ENCODE results near the gene CD300H. TPM values are rescaled to one million over a fixed set of nuclear protein-coding genes. Genes with fewer than 3 reads are reported as not detected.

CD300H gene
- total RNA-seq, 4 donors from 2014 or later, result not detected

GRCh38 chr17:74554909-74555308 is 12.4 kb downstream of the CD300H start:
- no peak overlapping the region for H3K4me3 ChIP-seq
- WGBS, 2 donors, result 62 to 77% methylated on average over 5 to 6 of the region's 6 CpGs
- H3K4me1 ChIP-seq, result no peaks in the 10 kb centered on the region
- peaks cover 0 to 24% (median 0%) of the 10 kb centered on the region in 4 donors for H3K27me3 ChIP-seq
- no peaks in the 10 kb centered on the region for H3K9me3 ChIP-seq
- DNase-seq, result no peak
- no peak for TF ChIP-seq POLR2A (IDR thresholded peaks at IDR 0.05)
- H3K36me3 ChIP-seq, result no peaks in the 10 kb centered on the region
- intact Hi-C loops (cut with DNase I), result no loop called here
- H3K27ac ChIP-seq, result no peak overlapping the region

- TF ChIP-seq CTCF (IDR thresholded peaks at IDR 0.05), result no peak
- TF ChIP-seq POLR2A (IDR thresholded peaks at IDR 0.05), result no peak
- DNase-seq, result no peak
- H3K36me3 ChIP-seq, result no peaks in the 10 kb centered on the region
- intact Hi-C loops (cut with DNase I), result no loop called here
- 19 to 33% methylated on average over 5 to 6 of the region's 7 CpGs for WGBS, 2 donors
- H3K4me1 ChIP-seq, result no peaks in the 10 kb centered on the region
- H3K27me3 ChIP-seq, result peaks cover 0 to 34% (median 0%) of the 10 kb centered on the region in 4 donors
- no peak overlapping the region for H3K4me3 ChIP-seq
- H3K27ac ChIP-seq, result no peak overlapping the region
- H3K9me3 ChIP-seq, result no peaks in the 10 kb centered on the region
Observed at GRCh38 chr17:74552037-74552436, 15.3 kb downstream of the CD300H start.

GRCh38 chr17:74550602-74551001 is 16.7 kb downstream of the CD300H start:
- no peak for DNase-seq
- Histone ChIP-seq H3K36me3 (no peaks in the 10 kb centered on the region), H3K27me3 (peaks cover 0 to 34% (median 0%) of the 10 kb centered on the region in 4 donors), H3K9me3 (no peaks in the 10 kb centered on the region), H3K4me3 (no peak overlapping the region), H3K27ac (no peak overlapping the region), H3K4me1 (no peaks in the 10 kb centered on the region)
- intact Hi-C loops (cut with DNase I), result no loop called here
- 72 to 86% methylated on average over 7 to 15 of the region's 15 CpGs for WGBS, 2 donors
- TF ChIP-seq CTCF (IDR thresholded peaks at IDR 0.05), result no peak
- TF ChIP-seq POLR2A (IDR thresholded peaks at IDR 0.05), result no peak

GRCh38 chr17:74549343-74549742 is 18.0 kb downstream of the CD300H start:
- Histone ChIP-seq H3K27me3 (peaks cover 0 to 34% (median 0%) of the 10 kb centered on the region in 4 donors), H3K4me3 (no peak overlapping the region), H3K9me3 (no peaks in the 10 kb centered on the region), H3K4me1 (no peaks in the 10 kb centered on the region), H3K36me3 (no peaks in the 10 kb centered on the region), H3K27ac (no peak overlapping the region)
- no peak for DNase-seq
- TF ChIP-seq POLR2A (IDR thresholded peaks at IDR 0.05) (no peak), CTCF (IDR thresholded peaks at IDR 0.05) (no peak)
- intact Hi-C loops (cut with DNase I), result no loop called here
- 63% methylated on average over 2 to 3 of the region's 7 CpGs for WGBS, 2 donors

- H3K27ac ChIP-seq, result no peak overlapping the region
- no peak overlapping the region for H3K4me3 ChIP-seq
- intact Hi-C loops (cut with DNase I), result no loop called here
- DNase-seq, result no peak
- H3K9me3 ChIP-seq, result no peaks in the 10 kb centered on the region
- TF ChIP-seq POLR2A (IDR thresholded peaks at IDR 0.05), result no peak
- TF ChIP-seq CTCF (IDR thresholded peaks at IDR 0.05), result no peak
- peaks cover 0 to 36% (median 0%) of the 10 kb centered on the region in 4 donors for H3K27me3 ChIP-seq
- no peaks in the 10 kb centered on the region for H3K36me3 ChIP-seq
- WGBS, 2 donors, result 75 to 76% methylated on average over 2 to 3 of the region's 3 CpGs
- no peaks in the 10 kb centered on the region for H3K4me1 ChIP-seq
Observed at GRCh38 chr17:74547736-74548135, 19.6 kb downstream of the CD300H start.

GRCh38 chr17:74547264-74547663 is 20.0 kb downstream of the CD300H start:
- Histone ChIP-seq H3K36me3 (no peaks in the 10 kb centered on the region), H3K27me3 (peaks cover 0 to 36% (median 0%) of the 10 kb centered on the region in 4 donors), H3K9me3 (no peaks in the 10 kb centered on the region), H3K4me3 (no peak overlapping the region), H3K27ac (no peak overlapping the region), H3K4me1 (no peaks in the 10 kb centered on the region)
- intact Hi-C loops (cut with DNase I), result no loop called here
- 78 to 81% methylated on average over 6 of the region's 7 CpGs for WGBS, 2 donors
- no peak for DNase-seq
- no peak for TF ChIP-seq POLR2A (IDR thresholded peaks at IDR 0.05)
- TF ChIP-seq CTCF (IDR thresholded peaks at IDR 0.05), result no peak
